ENCODE data around the gene SPI1.

The SPI1 gene

DNA sequence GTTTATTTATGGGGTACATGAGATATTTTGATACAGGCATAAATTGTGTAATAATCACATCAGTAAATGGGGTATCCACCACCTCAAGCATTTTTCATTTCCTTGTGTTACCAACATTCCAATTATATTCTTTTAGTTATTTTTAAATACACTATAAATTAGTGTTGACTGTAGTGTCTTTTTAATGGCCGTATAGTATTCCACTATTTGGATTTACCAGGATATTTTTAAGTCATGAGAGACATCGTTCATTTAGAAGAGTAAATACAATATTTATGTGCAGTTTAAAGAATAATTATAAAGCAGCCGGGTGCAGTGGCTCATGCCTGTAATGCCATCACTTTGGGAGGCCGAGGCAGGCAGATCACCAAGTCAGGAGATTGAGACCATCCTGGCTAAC is 6.2 kb upstream of the SPI1 start:
- Histone ChIP-seq H3K4me1 (ENCODE audit: control insufficient read depth in 1 of 2, insufficient read depth in 1 of 2, low read depth in 1 of 2, low read length in 1 of 2) (peaks cover 77 to 80% of the 10 kb centered on the region in 2 experiments), H3K4me3 (ENCODE audit: low read depth in 1 of 2, low read length in 1 of 2) (no peak overlapping the region)

DNA sequence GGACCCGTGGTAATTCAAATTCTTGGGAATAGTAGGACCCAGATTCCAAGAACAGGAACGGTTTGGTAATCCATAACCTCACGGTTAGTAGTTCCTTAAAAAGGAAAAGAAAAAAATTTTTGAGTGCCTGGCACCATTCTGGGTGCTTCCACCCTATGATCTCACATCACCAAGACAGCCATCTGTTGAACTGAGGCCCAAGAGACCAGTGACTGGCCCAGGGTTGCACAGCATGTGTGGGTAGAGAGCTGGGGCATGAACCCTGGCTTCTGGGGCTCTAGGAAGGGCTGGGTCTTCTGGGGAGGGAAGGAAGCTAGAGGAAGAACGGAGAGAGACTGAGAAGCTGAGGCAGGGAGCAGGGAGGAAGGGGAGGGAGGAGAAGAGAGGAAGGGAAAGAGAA is 4.7 kb upstream of the SPI1 start:
- Histone ChIP-seq H3K4me1 (ENCODE audit: control insufficient read depth in 1 of 2, insufficient read depth in 1 of 2, low read depth in 1 of 2, low read length in 1 of 2) (peaks cover 74 to 78% of the 10 kb centered on the region in 2 experiments), H3K9me3 (no peaks in the 10 kb centered on the region), H3K36me3 (peaks cover 19% of the 10 kb centered on the region), H3K4me3 (ENCODE audit: low read depth in 1 of 2, low read length in 1 of 2) (no peak overlapping the region), H3K27ac (peak overlapping the region; percentile 80), H3K27me3 (no peaks in the 10 kb centered on the region)
- TF ChIP-seq, protein P1, sequence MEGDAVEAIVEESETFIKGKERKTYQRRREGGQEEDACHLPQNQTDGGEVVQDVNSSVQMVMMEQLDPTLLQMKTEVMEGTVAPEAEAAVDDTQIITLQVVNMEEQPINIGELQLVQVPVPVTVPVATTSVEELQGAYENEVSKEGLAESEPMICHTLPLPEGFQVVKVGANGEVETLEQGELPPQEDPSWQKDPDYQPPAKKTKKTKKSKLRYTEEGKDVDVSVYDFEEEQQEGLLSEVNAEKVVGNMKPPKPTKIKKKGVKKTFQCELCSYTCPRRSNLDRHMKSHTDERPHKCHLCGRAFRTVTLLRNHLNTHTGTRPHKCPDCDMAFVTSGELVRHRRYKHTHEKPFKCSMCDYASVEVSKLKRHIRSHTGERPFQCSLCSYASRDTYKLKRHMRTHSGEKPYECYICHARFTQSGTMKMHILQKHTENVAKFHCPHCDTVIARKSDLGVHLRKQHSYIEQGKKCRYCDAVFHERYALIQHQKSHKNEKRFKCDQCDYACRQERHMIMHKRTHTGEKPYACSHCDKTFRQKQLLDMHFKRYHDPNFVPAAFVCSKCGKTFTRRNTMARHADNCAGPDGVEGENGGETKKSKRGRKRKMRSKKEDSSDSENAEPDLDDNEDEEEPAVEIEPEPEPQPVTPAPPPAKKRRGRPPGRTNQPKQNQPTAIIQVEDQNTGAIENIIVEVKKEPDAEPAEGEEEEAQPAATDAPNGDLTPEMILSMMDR (IDR thresholded peaks at IDR 0.05): no peak

More for the DNA sequence above, 6.2 kb upstream of the SPI1 start:
- Histone ChIP-seq H3K36me3 (peaks cover 19% of the 10 kb centered on the region), H3K9me3 (no peaks in the 10 kb centered on the region), H3K27ac (no peak overlapping the region), H3K27me3 (no peaks in the 10 kb centered on the region)
- TF ChIP-seq, protein P1 (IDR thresholded peaks at IDR 0.05): no peak

DNA sequence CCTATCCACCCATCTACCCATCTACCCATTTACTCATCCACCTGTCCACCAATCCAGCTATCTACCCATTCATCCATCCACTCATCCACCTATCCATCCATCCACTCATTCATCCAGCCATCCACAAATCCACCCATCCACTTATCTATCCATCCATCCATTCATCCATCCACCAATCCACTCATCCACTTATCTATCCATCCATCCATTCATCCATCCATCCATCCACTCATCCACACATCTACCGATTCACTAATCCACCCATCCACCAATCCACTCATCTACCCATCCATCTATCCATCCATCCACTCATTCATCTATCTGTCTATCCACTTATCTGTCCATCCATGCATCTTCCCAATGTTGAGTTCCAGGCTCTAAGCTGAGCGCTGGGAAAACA is 1.7 kb upstream of the SPI1 start:
- no peaks in the 10 kb centered on the region for H3K9me3 ChIP-seq
- no peak overlapping the region for H3K4me3 ChIP-seq (ENCODE audit: low read depth in 1 of 2, low read length in 1 of 2)
- H3K27ac ChIP-seq: peak overlapping the region; percentile 73
- H3K4me1 ChIP-seq (ENCODE audit: control insufficient read depth in 1 of 2, insufficient read depth in 1 of 2, low read depth in 1 of 2, low read length in 1 of 2): peaks cover 57 to 66% of the 10 kb centered on the region in 2 experiments
- TF ChIP-seq, protein P1 (IDR thresholded peaks at IDR 0.05): no peak
- H3K27me3 ChIP-seq: no peaks in the 10 kb centered on the region
- H3K36me3 ChIP-seq: peaks cover 41% of the 10 kb centered on the region

DNA sequence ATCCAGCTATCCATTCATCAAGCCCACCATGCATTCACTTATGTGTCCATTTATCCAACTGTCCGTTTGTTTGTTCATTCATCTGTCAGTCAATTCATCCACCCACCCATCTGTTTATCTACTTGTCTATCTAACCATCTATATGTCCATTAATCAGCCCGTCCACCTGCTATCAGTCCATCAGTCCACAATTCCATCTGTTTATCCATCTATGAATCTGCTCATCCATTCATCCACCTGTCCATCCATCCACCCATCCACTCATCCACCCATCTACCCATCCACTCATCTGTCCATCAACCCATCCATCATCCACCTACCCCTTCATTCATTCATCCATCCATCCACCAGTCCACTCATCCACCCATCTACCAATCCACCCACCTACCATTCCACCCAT is 970 bp upstream of the SPI1 start:
- TF ChIP-seq, protein P1 (IDR thresholded peaks at IDR 0.05): no peak
- H3K27ac ChIP-seq: peak overlapping the region; percentile 99
- peaks cover 63 to 66% of the 10 kb centered on the region in 2 experiments for H3K4me1 ChIP-seq (ENCODE audit: control insufficient read depth in 1 of 2, insufficient read depth in 1 of 2, low read depth in 1 of 2, low read length in 1 of 2)
- peaks cover 49% of the 10 kb centered on the region for H3K36me3 ChIP-seq
- H3K9me3 ChIP-seq: no peaks in the 10 kb centered on the region
- peak overlapping the region; percentile 92 to 97 for H3K4me3 ChIP-seq (ENCODE audit: low read depth in 1 of 2, low read length in 1 of 2)
- no peaks in the 10 kb centered on the region for H3K27me3 ChIP-seq

DNA sequence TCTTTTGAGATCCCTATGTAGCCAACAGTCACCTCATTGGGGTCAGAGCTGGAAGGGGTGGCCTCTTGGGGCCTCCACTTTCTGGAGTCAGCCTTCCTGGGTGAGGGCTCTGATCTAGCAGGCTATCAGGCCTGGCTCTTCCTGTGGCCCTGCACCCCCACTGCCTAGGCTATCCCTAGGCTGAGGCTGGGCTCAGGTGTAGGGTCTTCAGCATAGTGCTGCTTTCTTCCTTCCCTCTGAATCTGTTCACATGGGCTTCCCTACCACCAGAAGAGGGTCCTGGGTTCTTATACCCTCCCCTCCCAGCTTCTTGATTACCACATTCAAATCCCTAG is 456 bp upstream of the SPI1 start:
- H3K27me3 ChIP-seq: no peaks in the 10 kb centered on the region
- H3K27ac ChIP-seq: peak overlapping the region; percentile 99
- H3K4me3 ChIP-seq (ENCODE audit: low read depth in 1 of 2, low read length in 1 of 2): peak overlapping the region; percentile 92 to 97
- H3K9me3 ChIP-seq: no peaks in the 10 kb centered on the region
- H3K4me1 ChIP-seq (ENCODE audit: control insufficient read depth in 1 of 2, insufficient read depth in 1 of 2, low read depth in 1 of 2, low read length in 1 of 2): peaks cover 67 to 68% of the 10 kb centered on the region in 2 experiments
- H3K36me3 ChIP-seq: peaks cover 54% of the 10 kb centered on the region
- TF ChIP-seq, protein P1 (IDR thresholded peaks at IDR 0.05): no peak

DNA sequence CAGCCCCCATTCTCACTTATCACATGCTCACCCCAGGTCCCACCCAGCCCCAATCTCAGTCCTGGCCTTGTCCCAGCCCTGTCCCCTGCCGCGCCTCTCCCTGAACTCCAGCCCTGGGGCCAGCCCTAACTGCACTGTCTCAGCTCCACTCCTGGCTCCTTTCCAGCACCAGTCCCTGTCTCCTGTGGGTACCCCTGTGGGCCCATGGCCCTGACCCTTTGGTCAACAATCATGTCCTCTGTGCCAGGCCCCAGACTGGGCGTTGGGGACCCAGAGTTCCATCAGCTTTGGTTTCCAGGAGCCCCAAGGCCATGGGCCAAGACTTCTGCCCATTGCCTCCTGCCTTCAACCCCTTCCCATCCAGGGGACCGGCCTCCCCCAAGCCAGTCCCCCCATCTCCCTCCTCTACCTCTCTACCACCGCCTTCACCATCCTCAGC is 757 bp downstream of the SPI1 start:
- Histone ChIP-seq H3K9me3 (no peaks in the 10 kb centered on the region), H3K27ac (peak overlapping the region; percentile 99), H3K4me3 (ENCODE audit: low read depth in 1 of 2, low read length in 1 of 2) (peak overlapping the region; percentile 92 to 97), H3K27me3 (no peaks in the 10 kb centered on the region), H3K4me1 (ENCODE audit: control insufficient read depth in 1 of 2, insufficient read depth in 1 of 2, low read depth in 1 of 2, low read length in 1 of 2) (peaks cover 67 to 68% of the 10 kb centered on the region in 2 experiments), H3K36me3 (peaks cover 57% of the 10 kb centered on the region)
- TF ChIP-seq, protein P1 (IDR thresholded peaks at IDR 0.05): no peak
